ENCODE results near the gene CENATAC. TPM values are rescaled to one million over a fixed set of nuclear protein-coding genes. Genes with fewer than 3 reads are reported as not detected.
"Not testable (repeated sequence)": the region's sequence is repeated elsewhere in the genome, so short reads cannot be mapped to it uniquely, and the experiment has no call there.

CENATAC gene
- total RNA-seq, 1 donor: 34.2 TPM

- no peak for DNase-seq (ENCODE audit: low read depth in 2 of 3, low spot score in 2 of 3)
These were observed 53.7 kb downstream of the CENATAC start for GRCh38 chr11:119051440-119052162.

- no peak for DNase-seq (ENCODE audit: low read depth in 2 of 3, low spot score in 2 of 3)
These were observed 54.4 kb downstream of the CENATAC start for GRCh38 chr11:119052163-119052814.

- no peak for DNase-seq (ENCODE audit: low read depth in 2 of 3, low spot score in 2 of 3)
These were observed 56.5 kb downstream of the CENATAC start for GRCh38 chr11:119054418-119054817.

- DNase-seq (ENCODE audit: low read depth in 2 of 3, low spot score in 2 of 3): peak in 2 of 3 donors; percentile 57 to 61
These were observed 58.0 kb downstream of the CENATAC start for GRCh38 chr11:119055901-119056300.

GRCh38 chr11:119056421-119056999, 58.6 kb downstream of the CENATAC start:
- peak; percentile 22 to 31 (median 22) for DNase-seq (ENCODE audit: low read depth in 2 of 3, low spot score in 2 of 3)

- peak; percentile 96 to 99 (median 98) for DNase-seq (ENCODE audit: low read depth in 2 of 3, low spot score in 2 of 3)
These were observed 59.2 kb downstream of the CENATAC start, which contains the start of gene HYOU1 for GRCh38 chr11:119057000-119057769. TSS of gene HYOU1 (minus strand) at chr11:119057205. CDS start at chr11:119056160, 1,045 bp downstream.

GRCh38 chr11:119059128-119059527, 61.2 kb downstream of the CENATAC start:
- not testable (repeated sequence) for DNase-seq (ENCODE audit: low read depth in 2 of 3, low spot score in 2 of 3)

- DNase-seq (ENCODE audit: low read depth in 2 of 3, low spot score in 2 of 3): no peak
These were observed 63.3 kb downstream of the CENATAC start for GRCh38 chr11:119061256-119061655.

GRCh38 chr11:119062779-119063178, 64.8 kb downstream of the CENATAC start:
- DNase-seq (ENCODE audit: low read depth in 2 of 3, low spot score in 2 of 3): no peak

- DNase-seq (ENCODE audit: low read depth in 2 of 3, low spot score in 2 of 3): peak in 2 of 3 donors; percentile 29 to 56
These were observed 67.4 kb downstream of the CENATAC start for GRCh38 chr11:119065369-119065768.

Small RNAs within 50 kb of the gene (small RNA-seq; reads per million reads assigned to genes)
- gene AP003392.2 (not detected), gene RF00017 (not detected), gene RF00019 (not detected)

Other genes starting within 250 kb of the CENATAC start
- 69.7 TPM for gene DDX6, start 207.0 kb upstream of the CENATAC start, total RNA-seq
- gene CXCR5, start 114.2 kb upstream of the CENATAC start, total RNA-seq: 0.54 TPM
- gene BCL9L, start 72.2 kb upstream of the CENATAC start, total RNA-seq: 17.5 TPM
- not detected for gene UPK2, start 41.8 kb upstream of the CENATAC start, total RNA-seq
- not detected for gene FOXR1, start 26.4 kb upstream of the CENATAC start, total RNA-seq
- gene RPS25, start 20.2 kb downstream of the CENATAC start, total RNA-seq: 1,067 TPM
- gene TRAPPC4, start 20.6 kb downstream of the CENATAC start, total RNA-seq: 70.6 TPM
- 23.7 TPM for gene SLC37A4, start 32.7 kb downstream of the CENATAC start, total RNA-seq
- 68.4 TPM for gene HYOU1, start 59.1 kb downstream of the CENATAC start, total RNA-seq
- gene VPS11, start 69.7 kb downstream of the CENATAC start, total RNA-seq: 55.2 TPM
- gene HMBS, start 86.7 kb downstream of the CENATAC start, total RNA-seq: 9.2 TPM
- 27.2 TPM for gene DPAGT1, start 103.7 kb downstream of the CENATAC start, total RNA-seq
- gene C2CD2L, start 109.2 kb downstream of the CENATAC start, total RNA-seq: 7.8 TPM
- gene HINFP, start 123.4 kb downstream of the CENATAC start, total RNA-seq: 27.5 TPM
- under 0.01 TPM for gene ABCG4, start 150.9 kb downstream of the CENATAC start, total RNA-seq
- gene NLRX1, start 170.6 kb downstream of the CENATAC start, total RNA-seq: 44.4 TPM
- 0.81 TPM for gene NHERF4, start 187.3 kb downstream of the CENATAC start, total RNA-seq
- 7.8 TPM for gene CBL, start 208.2 kb downstream of the CENATAC start, total RNA-seq

All from hematopoietic multipotent progenitor cell (in vitro differentiated cells).